Measurements from ENCODE around the gene FURIN.
A peak's percentile ranks its signal among the peaks of the same experiment; 100 is the strongest.
"Not testable (repeated sequence)": the region's sequence is repeated elsewhere in the genome, so short reads cannot be mapped to it uniquely, and the experiment has no call there.

FURIN gene

DNA sequence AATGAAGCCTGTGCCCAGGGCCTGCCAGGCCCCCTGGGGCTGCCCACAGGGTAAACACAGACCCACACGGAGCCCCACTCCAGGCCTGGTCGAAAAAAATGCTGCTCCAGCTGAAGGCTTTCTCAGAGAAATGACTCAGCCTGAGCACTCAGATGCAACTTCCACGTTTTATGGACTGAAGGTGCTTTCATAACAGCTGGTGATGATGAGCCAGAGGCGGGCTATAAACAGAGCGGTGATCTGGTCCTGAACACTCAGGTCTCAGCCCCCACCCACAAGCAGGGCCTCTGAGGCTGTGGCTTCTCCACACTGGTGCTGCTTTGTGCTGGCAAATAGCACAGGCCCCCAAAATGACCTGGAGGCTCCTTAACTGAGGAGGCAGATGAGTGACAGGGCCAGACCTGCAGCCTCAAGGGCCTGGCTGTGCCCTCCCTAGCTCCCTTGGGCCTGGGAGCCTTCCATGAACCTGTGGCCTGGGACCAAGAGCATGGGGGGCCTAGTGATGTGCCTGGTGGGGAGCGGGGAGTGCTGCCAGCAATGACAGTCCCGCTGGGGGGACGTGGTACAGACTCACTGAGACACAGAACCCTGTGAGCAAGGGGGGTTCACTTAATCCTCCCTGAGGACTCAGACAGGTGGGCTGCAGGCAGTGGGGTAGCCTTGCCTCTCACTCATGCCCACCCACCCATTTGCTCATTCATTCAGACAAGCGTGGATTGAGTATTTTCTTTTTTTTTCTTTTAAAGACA is 23.0 kb upstream of the FURIN start:
- peak; percentile 86 for DNase-seq

DNA sequence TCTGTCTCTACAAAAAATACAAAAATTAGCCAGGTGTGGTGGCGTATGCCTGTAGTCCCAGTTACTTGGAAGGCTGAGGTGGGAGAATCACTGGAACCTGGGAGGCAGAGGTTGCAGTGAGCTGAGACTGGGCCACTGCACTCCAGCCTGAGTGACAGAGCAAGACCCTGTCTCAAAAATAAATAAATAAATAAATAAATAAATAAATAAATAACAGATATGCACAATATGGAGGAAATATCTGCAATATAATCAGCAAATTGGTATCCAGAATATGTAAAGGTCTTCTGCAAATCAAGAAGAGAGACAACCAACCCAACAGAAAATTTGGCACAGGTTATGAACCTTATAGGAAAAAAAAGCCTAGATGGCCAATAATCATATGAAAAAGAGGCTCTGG is 19.0 kb upstream of the FURIN start:
- DNase-seq: not testable (repeated sequence)

DNA sequence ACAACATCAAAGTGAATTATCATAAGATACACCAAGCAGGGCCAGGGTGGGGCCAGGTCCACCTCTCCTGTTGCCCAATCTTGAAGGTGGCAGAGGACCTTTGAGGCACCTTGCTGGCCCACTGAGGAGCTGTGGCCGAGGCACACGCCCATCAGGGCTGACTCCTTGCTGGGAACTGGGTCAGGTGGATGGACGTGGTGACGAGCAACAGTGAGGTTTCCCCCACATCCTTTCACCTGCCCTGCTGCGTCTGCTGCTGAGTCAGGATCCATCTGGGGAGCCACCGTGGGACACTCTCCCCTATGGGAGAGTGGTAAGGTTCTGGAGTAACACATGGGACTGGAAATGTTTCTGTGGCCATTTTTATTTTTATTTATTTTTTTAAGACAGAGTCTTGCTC is 17.3 kb upstream of the FURIN start:
- no peak for DNase-seq

DNA sequence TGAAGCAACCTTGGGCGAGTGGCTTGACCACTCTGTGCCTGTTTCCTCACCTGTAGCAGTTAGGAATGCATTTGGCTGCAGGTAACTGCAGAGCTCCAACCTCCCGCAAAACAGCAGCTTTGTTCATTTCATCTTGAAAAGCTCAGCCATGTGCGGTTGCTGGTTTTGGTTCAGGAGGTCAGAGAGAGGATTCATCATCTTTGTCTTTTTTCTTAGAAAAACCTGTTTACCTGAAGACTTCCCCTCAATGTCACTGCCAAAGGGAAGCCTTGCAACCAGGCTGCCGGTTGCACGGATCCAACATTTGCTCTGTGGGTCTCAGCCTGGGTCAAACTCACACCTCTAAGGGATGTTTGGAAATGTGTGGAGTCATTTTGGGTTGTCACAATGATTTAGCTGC is 16.4 kb upstream of the FURIN start:
- no peak for DNase-seq

DNA sequence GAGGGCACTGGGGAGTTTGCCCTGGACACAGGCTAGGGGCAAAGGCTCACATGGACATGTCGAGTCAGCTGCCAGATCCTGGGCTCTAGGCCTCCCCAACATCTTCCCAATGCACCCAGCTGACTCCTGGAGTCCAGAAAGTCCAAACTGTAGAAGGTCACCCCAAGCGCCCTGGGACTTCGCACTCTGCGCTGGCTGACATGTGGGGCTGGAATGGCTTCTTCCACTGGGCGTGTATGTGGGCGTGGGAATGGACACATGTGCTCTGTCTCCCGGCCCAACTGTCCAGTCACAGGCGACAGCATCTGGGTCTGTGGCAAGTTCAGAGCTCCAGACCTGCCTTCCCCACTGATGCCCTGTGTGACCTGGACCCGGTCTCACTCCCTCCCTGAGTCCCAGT is 13.2 kb upstream of the FURIN start:
- no peak for DNase-seq

DNA sequence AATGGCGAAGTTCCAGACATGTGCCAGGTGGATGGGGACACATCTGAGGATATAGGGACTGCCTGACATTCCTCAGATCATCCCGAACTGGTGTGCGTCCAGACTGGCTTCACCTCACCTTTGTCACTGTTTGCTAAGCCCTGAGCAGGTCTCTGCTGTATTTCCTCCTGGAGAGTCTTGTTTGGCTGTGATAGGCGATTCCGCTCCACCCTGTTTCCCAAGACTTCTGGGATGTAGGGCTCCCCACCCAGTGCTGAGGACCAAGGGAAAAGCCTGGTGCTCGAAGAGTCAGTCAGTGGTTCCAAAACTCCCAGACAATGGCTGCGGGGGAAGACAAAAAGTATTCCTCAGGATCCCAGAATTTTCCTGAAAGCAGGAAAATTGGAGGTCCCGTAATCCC is 11.1 kb upstream of the FURIN start:
- no peak for DNase-seq

DNA sequence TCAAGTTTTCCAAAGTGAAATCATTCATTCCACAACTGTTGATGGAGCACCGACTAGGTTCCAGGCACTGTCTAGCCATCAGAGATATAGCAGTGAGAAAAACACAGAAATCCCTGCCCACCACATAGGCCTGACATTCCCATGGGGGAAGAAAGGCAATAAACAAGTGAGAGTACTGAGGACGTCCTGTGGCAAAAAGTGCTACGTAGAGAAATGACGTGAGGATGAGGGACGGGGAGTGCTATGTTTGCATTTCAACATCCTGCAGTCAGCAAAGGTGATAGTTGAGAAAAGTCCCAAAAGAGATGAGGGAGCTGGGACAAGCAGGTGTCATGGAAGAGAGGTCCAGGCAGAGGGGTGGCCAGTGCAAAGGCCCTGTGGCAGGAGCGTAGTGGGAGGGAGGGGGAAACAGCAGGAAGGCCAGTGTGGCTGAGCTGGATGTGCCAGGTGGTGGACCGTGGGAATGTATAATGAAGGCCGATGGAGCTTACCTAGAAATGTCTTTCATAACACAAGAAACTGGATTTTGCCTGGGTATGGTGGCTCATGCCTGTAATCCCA is 10.4 kb upstream of the FURIN start:
- no peak for DNase-seq

DNA sequence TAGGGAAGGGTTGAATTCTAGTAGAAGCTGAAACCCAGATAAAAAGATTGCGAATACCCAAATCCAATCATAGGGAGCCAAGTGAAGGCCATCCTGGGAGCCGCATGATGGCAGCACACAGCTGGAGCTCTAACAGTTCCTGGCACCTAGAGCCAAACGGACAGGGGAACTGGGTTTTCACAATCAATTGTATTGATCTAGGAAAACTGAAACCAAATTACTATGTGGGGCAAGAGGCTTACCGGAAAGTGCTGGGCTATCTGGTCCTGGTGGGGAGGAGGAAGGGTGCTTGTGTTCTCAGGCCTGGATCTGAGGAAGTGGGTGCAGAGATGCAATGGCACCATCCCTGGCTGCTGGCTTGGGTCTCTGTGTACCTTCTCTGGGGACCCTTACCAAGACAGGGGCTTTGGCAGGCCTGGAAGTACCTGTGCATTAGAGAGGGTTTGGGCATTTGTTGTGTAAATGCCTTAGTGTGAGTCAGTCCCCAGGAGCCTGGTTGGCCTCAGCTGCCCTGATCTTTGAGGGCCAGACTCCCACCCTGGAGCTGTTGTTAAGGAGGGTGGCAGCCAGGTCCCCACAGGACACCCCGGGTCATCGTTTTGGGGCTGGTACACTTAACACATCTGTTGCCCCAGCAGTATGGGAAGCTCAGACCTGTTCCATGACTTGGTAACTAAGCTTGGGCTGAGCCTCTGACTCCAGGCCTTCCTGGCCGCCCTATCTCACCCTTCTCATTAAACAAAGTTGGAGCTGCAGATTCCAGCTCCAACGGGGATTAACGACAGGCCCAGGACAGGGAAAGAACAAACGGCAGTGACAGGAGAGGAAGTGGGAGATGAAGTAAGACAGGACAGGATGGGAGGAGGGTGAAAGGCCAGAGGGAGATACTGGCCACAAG is 8.9 kb upstream of the FURIN start:
- DNase-seq: no peak

DNA sequence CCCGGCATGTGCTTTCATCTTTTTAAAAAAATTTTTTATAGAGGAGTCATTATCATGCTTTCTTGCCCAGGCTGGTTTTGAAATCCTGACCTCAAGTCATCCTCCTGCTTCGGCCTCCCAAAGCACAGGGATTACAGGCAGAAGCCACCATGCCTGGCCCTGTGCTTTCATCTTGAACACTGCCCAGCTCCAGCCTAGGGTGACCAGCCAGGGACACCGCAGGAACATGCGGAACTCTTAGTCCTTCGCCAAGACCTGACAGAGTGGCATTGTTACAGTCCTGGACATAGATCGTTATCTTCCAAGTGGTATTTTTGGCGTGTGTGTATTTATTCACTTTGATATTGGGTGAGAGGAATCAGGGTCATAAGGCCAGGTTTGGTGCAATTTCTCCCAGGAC is 7.9 kb upstream of the FURIN start:
- DNase-seq: no peak

DNA sequence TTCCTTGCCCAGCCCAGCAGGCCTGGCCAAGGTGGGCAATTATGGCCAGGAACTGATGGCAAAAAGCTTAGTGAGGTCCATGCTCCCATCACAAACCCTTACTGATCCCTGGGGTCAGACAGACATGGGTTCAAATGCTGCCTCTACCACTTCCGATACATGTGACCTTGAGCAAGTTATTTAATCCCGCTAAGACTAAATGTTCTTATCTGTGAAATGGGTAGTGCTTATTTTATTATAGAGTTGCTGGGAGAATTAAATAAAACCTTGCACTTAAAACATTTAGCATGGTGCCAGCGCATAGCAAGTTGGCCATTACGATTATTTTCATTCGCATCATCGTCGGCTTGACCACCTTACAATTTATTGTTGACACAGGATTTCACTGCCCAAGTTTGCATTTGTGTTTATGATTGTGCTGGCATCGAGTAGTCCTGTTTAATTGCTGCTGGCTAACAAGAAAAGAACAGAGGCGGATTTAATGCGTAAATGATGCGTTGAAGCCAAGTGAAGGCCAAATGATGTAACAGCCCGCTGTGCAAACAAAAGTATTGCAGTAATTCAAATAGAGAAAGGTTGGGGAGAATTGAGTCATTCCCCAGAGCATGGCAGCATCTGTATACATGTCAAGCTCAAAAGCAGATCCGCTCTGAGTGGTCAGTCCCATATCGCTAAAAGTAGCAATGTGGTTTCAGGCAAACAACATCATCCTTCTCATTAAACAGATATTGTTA is 7.3 kb upstream of the FURIN start:
- no peak for DNase-seq

DNA sequence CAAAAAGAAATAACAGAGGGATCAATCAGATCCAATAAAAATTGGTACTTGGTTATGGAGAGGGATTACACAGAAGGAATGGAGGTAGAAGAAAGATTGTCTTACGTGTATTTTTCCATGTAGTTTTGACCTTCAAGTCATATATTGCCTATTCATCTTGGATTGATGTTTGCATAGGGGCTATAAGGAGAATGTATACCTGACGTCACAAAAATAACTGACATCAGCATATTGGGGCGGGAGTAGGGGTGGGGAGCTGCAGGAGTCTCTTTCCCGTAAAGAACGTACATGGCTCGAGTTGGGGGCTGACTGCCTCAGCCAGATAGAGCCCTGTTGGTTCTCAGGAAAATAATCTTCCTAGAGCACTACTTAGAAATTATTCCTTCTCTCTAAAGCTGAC is 5.9 kb upstream of the FURIN start:
- DNase-seq: no peak

DNA sequence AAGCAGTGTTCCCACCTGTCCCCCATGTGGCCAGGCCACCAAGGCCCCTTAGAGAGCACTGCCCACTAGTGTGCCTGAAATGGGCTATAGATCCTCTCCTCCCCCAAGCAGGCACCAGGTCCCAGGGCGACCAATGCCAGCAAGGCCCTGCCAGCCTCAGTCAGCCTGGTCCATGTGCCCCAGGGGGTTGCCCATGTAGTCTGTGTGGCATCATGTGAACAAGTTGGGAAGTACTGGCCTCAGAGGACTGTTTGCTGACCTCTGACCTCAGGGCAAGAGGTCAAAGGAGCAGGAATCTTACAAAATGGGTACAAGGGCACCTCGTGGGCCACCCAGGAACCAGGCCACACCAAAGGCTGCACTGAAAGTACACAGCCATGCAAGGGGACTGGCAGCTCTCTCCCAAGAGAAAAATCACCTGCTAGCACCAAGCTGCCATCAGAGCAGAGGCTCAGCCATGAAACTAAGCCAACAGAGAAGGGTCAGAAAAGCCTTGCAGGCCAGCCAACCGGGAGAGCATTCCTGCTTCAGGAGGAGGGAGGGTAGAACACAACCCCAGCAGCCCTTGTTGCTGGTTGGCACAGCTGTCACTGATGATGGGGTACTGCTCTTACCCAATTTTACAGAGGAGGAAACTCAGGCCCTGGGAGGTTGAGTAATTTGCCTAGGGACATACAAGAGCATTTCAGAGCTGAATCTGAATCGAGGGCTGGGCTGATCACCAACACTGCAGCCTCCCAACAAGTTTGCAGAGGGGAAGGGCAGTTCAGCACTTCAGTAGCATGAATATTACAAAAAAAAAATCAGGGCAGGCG is 5.2 kb upstream of the FURIN start:
- DNase-seq: peak; percentile 42

DNA sequence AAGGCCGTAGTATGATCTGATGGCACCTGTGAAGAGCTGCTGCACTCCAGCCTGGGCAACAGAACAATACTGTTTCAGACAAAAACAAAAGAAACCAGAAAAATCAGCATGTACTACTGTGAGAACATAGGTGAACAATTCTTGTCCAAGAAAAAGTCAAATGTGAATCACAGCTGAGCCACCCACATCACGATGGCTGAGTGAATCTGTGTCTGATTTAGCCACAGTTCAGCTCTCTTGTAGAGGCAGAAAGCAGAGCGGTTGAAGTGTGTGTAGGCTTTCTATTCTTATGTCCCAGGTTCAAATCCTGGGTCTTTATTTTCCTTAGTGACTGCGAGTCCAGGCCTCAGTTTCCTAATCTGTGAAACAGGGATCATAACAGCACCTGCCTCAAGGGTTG is 4.4 kb upstream of the FURIN start:
- DNase-seq: no peak

DNA sequence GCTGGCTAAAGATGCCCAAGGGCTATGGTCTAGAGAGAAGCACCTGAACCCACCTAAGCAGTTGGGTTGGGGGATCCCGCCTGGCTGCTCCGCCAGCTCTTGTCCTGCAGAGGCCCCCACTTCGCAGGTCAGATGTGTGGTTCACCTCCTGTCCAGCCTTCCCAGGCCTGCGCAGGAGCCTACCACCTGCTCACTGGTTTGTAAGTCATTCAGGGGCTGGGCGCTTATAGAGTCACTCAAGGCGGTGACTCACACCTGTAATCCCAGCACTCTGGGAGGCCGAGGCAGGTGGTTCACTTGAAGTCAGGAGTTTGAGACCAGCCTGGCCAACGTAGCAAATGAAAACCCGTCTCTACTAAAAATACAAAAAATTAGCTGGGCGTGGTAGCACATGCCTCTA is 3.9 kb upstream of the FURIN start:
- DNase-seq: no peak

DNA sequence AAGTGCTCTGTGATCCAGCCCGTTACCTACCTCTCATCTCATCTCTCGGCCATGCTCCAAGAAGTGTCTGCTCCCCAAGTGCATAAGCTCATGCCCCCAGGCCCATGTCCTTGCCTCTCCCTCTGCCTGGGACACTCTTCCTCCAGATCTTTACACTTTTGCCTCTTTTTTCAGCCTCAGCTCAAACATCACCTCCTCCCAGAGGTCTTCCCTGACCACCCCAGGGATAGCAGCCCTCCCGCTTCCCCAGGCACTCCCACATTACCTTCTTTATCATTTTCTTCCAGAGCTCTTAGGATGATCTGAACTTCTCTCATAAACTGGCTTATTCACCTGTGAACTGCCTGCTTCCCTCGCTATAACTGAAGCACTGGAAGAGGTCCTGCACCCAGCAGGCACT is 2.7 kb upstream of the FURIN start:
- no peak for DNase-seq

DNA sequence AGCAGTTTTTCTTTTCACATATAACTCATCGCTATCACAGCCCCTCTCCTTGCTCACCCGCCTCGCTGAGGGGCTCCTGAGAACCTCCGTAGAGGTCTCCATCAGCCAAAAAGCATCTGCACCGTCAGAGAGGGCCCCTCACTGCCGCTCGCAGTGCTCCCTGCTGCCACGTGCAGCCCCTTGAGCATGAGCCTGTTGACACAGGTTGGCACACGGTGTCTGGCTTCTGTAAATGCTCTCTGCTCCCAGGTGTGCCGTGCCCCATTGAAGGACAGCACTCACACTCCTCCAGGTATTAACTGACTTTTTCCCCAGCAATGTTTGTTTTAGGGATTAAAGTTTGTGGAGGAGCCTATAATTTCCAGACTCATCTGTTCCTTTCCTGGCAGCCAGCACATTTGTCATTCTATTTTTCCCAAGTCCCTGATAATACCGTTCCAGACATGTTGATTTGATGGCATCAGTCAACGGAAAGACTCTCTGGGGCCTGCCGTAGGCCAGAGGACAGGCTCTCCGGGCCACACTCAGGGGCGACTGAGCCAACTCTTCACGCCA is 2.1 kb upstream of the FURIN start:
- DNase-seq: no peak

DNA sequence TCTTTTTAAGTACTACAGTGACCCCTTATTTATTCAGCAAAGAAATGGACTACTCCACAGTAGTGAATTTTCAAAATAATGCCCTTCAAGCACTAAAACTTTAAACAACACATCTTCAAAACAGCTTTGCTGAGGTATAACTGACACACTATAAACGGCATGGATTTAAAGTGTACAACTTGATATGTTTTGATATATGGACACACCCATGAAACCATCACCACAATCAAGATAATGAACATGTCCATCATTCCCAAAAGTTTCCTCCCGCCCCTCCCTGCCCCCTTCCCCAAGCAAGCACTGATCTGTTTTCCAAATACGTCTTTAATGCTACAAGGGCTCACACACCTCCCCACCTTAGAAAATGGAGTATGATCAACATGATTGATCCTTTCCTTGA is 1.6 kb upstream of the FURIN start:
- DNase-seq: no peak

DNA sequence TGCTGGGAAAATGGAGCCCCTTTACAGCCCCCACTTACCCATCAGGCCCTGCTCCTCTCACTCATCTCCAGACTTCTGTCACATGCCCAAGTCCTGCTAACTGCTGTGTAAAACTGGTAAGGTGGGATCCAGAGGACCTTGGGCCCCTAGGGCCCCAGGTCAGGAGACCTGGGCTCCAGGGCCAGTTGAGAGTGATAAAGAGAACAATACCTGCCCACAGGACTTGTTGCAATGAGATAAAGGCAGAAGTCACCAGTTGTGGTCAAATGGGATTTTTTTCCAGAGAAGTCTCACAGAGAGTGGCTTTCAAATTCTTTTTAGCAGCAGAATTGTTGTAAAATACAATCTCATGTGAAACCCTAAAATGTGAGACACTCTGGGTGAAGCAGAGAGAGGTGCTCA is 753 bp downstream of the FURIN start:
- no peak for DNase-seq

DNA sequence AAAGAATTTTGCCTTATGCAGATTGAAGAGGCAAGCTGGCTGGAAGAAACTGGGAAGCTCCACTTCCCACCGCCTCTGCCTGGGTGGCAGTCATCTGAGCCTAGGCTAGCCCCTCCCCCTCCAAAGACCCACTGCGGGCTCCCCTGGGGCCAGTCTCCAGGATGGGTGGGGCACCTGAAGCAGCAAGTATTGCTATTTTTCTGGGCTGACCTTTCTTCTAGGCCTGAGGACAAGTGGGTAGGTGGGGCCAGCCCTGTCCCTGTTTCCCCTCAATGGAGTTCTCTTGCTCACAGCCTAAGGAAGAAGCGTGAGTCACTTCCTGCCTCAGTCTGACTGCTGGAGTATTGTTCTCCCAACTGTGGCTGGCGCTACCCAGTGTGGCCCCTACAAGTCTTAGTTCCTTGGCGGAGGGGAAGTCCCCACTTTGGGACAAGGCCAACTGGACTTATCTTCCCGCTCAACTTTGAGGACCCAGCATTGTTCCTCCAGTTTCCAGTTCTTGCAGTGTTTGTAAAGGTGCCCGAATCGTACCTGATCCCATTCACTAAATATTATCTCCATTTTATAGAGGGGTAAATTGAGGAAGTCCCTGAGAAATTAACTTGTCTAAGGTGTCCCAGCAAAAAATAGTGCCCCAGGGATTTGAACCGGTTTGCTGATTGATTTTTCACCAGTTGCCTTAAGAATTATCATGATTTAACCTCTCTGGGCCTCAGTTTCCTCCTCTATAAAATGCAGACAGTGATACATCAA is 1.4 kb downstream of the FURIN start:
- peak; percentile 92 for DNase-seq

DNA sequence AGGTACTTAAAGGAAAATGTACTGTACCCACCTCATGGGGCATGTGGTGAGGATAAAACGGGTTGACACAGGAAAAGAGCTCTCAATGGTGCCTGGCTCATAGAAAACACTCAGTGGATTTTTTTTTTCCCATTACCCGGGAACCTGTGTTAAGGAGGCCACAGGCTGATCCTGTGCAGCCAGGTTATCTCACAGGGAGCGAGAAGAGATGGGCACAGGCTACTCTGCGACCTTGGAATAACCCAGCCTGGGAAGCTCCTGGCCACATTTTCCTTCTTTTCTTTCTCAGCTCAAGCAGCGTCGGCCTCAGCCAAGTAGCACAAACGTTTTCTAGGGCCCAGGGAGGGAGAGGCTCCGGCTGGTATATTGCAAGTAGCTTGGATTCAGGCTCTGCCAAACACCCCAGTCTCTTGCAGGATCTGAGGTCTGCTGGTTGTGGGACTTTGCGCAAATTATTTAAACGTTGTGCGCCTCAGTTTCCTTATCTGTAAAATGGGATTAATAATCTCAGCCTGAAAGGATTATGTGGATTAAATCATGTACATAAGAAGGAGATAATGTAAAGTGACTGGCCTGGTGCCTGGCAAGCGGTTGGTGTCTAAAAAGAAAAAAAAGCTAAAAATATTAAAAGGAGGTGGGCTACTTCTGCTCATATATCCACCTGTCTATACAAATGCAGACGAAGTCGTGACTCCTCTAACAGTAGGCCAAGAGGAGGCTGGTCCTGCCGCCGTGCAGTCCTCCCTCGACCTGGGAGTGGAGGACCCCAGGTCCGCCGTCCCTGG is 2.2 kb downstream of the FURIN start:
- peak; percentile 23 for DNase-seq
